K562 (cell line): ENCODE measurements around the gene DNAJC15.

Source experiments
- CTCF ChIP-seq, 3 experiments: IDR thresholded peaks in 2 of 3; conservative IDR thresholded peaks in 1 of 3; 2 replicates each; pipeline ENCODE4 v1.5.1; 2011 to 2012; ENCODE audit warnings: low read length in 3 of 3, mild to moderate bottlenecking in 3 of 3, control low read depth in 2 of 3, improper control_type of control experiment in 1 of 3, inconsistent platforms in 1 of 3, low read depth in 1 of 3, mixed read lengths in 1 of 3, moderate library complexity in 1 of 3; ENCODE audit not compliant: insufficient read depth in 2 of 3
- POLR2A ChIP-seq: fragments of 450-650 bp; conservative IDR thresholded peaks from 2 replicates; pipeline ENCODE4 v1.6.1; 2016
- SMAD2 ChIP-seq: fragments of 150-350 bp; IDR thresholded peaks from 2 replicates; pipeline ENCODE4 v1.6.1; 2014; ENCODE audit warnings: low read depth, mild to moderate bottlenecking, low read length
- ZNF146 ChIP-seq: IDR thresholded peaks from one replicate; pipeline ENCODE4 v1.6.1; 2018; ENCODE audit warnings: missing compliant biosample characterization; ENCODE audit not compliant: unreplicated experiment
- ZNF280B ChIP-seq: fragments of 250-450 bp; sonication (Bioruptor Pico); IDR thresholded peaks from 2 replicates; pipeline ENCODE4 v1.5.1; 2021; ENCODE audit warnings: mild to moderate bottlenecking
- ZNF354B ChIP-seq: fragments of 250-450 bp; sonication (Bioruptor Pico); IDR thresholded peaks from 2 replicates; pipeline ENCODE4 v1.4.0; 2020

- TF ChIP-seq SMAD2 (no peak), POLR2A (no peak), ZNF354B (CRISPR knock-in tag) (no peak), ZNF146 (CRISPR knock-in tag) (no peak), ZNF280B (CRISPR knock-in tag) (no peak), CTCF (IDR thresholded peaks at IDR 0.05 in 2 of 3, conservative IDR thresholded peaks at IDR 0.05 in 1 of 3; ENCODE audit: insufficient read depth in 2 of 3, low read depth in 1 of 3, low read length in 3 of 3) (no peak)
Observed at GRCh38 chr13:43107780-43108179, 84.4 kb downstream of the DNAJC15 start.
